Hepatocyte (in vitro differentiated cells): ENCODE measurements around the gene C6orf89.

Source experiments
- CTCF ChIP-seq: fragments of 200-600 bp; sonication (generic); IDR thresholded peaks from 2 replicates; pipeline ENCODE4 v1.5.1; 2016; ENCODE audit warnings: antibody characterized with exemption, mild to moderate bottlenecking; ENCODE audit not compliant: poor library complexity
- EZH2 ChIP-seq: fragments of 200-600 bp; sonication (generic); IDR thresholded peaks from 2 replicates; pipeline ENCODE4 v1.6.1; 2016; ENCODE audit warnings: antibody characterized with exemption, mild to moderate bottlenecking, borderline replicate concordance

- TF ChIP-seq CTCF (no peak), EZH2 (no peak)
Observed at GRCh38 chr6:36886950-36887618, 1.3 kb downstream of the C6orf89 start.
